GM12878 (cell line): ENCODE results near the gene PNPO. TPM values are rescaled to one million over a fixed set of nuclear protein-coding genes. Genes with fewer than 3 reads are reported as not detected.

ENCODE experiments used
- ATAC-seq: fragments of 200-7000 bp; cut with Tn5 transposase; 3 replicates; pipeline ENCODE4 v1.9.1; 2020; ENCODE audit warnings: mild to moderate bottlenecking, moderate library complexity
- BruUV-seq: library from RNA; stranded (reverse); fragments of 400-500 nt; replicated peaks from 2 replicates; lab custom pipeline; 2021; lab: Mats Ljungman, UMichigan
- CTCF ChIA-PET: fragments of 300-600 bp; sonication (Branson Sonifier 250); formaldehyde crosslinking; extraction: SDS; loops from one replicate; lab custom pipeline; 2021; ENCODE audit warnings: inconsistent platforms; lab: Yijun Ruan, JAX
- POLR2A ChIA-PET: fragments of 350-600 bp; formaldehyde crosslinking; extraction: SDS; loops from one replicate; lab custom pipeline; 2021; ENCODE audit warnings: inconsistent platforms; lab: Charles Lee
- RAD21 ChIA-PET: fragments of 300-600 bp; sonication (Branson Sonifier 250); formaldehyde crosslinking; loops from one replicate; lab custom pipeline; 2023; ENCODE audit warnings: antibody characterized with exemption; ENCODE audit not compliant: unreplicated experiment; lab: Charles Lee
- SMC1A ChIA-PET: fragments of 300-600 bp; sonication (Branson Sonifier 250); formaldehyde crosslinking; loops from one replicate; lab custom pipeline; 2023; ENCODE audit not compliant: unreplicated experiment, uncharacterized antibody; lab: Charles Lee
- DNase-seq: peaks from one replicate; pipeline ENCODE4 v3.0.0-alpha.2; 2011; ENCODE audit warnings: low read depth, low spot score
- FAIRE-seq: peaks from 3 replicates; lab custom pipeline; 2011; peaks lifted over from hg19 to GRCh38; lab: Jason Lieb, UNC
- H2AFZ ChIP-seq: 2 replicates; pipeline ENCODE4 v1.6.0; 2011; ENCODE audit warnings: low read depth, low read length, control low read depth; ENCODE audit not compliant: control insufficient read depth
- H3K27ac ChIP-seq: 2 replicates; pipeline ENCODE4 v1.5.1; 2011; ENCODE audit warnings: control low read depth; ENCODE audit not compliant: control insufficient read depth, insufficient read depth
- H3K27me3 ChIP-seq, 2 experiments: replicated peaks in 1 of 2; 2 replicates each; pipeline versions ENCODE4 v1.6.0 to v1.6.1; 2011; ENCODE audit warnings: low read length in 1 of 2; ENCODE audit not compliant: control insufficient read depth in 2 of 2, insufficient read depth in 2 of 2
- H3K36me3 ChIP-seq, 2 experiments: 2 replicates each; pipeline ENCODE4 v1.5.1; 2011; ENCODE audit warnings: low read length in 1 of 2; ENCODE audit not compliant: control insufficient read depth in 2 of 2, insufficient read depth in 2 of 2
- H3K4me1 ChIP-seq: 2 replicates; pipeline ENCODE4 v1.6.1; 2011; ENCODE audit warnings: mild to moderate bottlenecking, low read length, moderate library complexity, mixed read lengths; ENCODE audit not compliant: control insufficient read depth, insufficient read depth
- H3K4me2 ChIP-seq: 2 replicates; pipeline ENCODE4 v1.6.0; 2011; ENCODE audit warnings: control low read depth; ENCODE audit not compliant: control insufficient read depth, insufficient read depth
- H3K4me3 ChIP-seq: fragments of 200-600 bp; sonication (generic); 2 replicates; pipeline ENCODE4 v1.5.1; 2016
- H3K79me2 ChIP-seq: 2 replicates; pipeline ENCODE4 v1.6.0; 2011; ENCODE audit warnings: low read length; ENCODE audit not compliant: control insufficient read depth, insufficient read depth
- H3K9ac ChIP-seq: 2 replicates; pipeline ENCODE4 v1.8.0; 2011; ENCODE audit warnings: low read length, control low read depth, mixed read lengths; ENCODE audit not compliant: control insufficient read depth, insufficient read depth
- H3K9me3 ChIP-seq: replicated peaks from 3 replicates; pipeline ENCODE4 v1.5.1; 2011; ENCODE audit warnings: mild to moderate bottlenecking, low read length; ENCODE audit not compliant: control insufficient read depth, insufficient read depth
- H4K20me1 ChIP-seq: 2 replicates; pipeline ENCODE4 v1.6.0; 2011; ENCODE audit not compliant: control insufficient read depth, insufficient read depth
- CHD2 ChIP-seq: IDR thresholded peaks from 2 replicates; pipeline ENCODE4 v1.6.1; 2011; ENCODE audit warnings: low read depth, low read length, improper control_type of control experiment, borderline replicate concordance
- E2F4 ChIP-seq: IDR thresholded peaks from 2 replicates; pipeline ENCODE4 v1.6.1; 2012; ENCODE audit warnings: low read depth, low read length, improper control_type of control experiment
- E4F1 ChIP-seq: fragments of 450-650 bp; IDR thresholded peaks from 2 replicates; pipeline ENCODE4 v1.6.1; 2018; ENCODE audit warnings: borderline replicate concordance, mild to moderate bottlenecking; ENCODE audit not compliant: partially characterized antibody
- EZH2 ChIP-seq: IDR thresholded peaks from 2 replicates; pipeline ENCODE4 v1.6.1; 2012; ENCODE audit warnings: low read depth, mild to moderate bottlenecking, control low read depth, inconsistent platforms, low read length, borderline replicate concordance; ENCODE audit not compliant: control insufficient read depth
- KAT2A ChIP-seq: conservative IDR thresholded peaks from 2 replicates; pipeline ENCODE4 v1.6.1; 2011; ENCODE audit warnings: low read depth, low read length; ENCODE audit not compliant: control insufficient read depth
- KDM1A ChIP-seq: fragments of 200-600 bp; sonication (generic); IDR thresholded peaks from 2 replicates; pipeline ENCODE4 v1.6.1; 2016; ENCODE audit warnings: borderline replicate concordance
- NRF1 ChIP-seq: conservative IDR thresholded peaks from 2 replicates; pipeline ENCODE4 v1.6.1; 2011; ENCODE audit warnings: mild to moderate bottlenecking, low read depth, low read length, improper control_type of control experiment
- POLR2A ChIP-seq: IDR thresholded peaks from 2 replicates; pipeline ENCODE4 v1.6.1; 2011; ENCODE audit warnings: low read depth, mild to moderate bottlenecking, low read length
- RAD51 ChIP-seq: fragments of 450-650 bp; IDR thresholded peaks from 2 replicates; pipeline ENCODE4 v1.6.1; 2016; ENCODE audit warnings: moderate library complexity, mild to moderate bottlenecking, inconsistent platforms
- RUNX3 ChIP-seq: IDR thresholded peaks from 2 replicates; pipeline ENCODE4 v1.6.1; 2012; ENCODE audit warnings: low read length, inconsistent platforms
- SUZ12 ChIP-seq: fragments of 200-600 bp; sonication (generic); IDR thresholded peaks from one replicate; pipeline ENCODE4 v1.6.1; 2018; ENCODE audit warnings: antibody characterized with exemption, mild to moderate bottlenecking; ENCODE audit not compliant: unreplicated experiment
- TBL1XR1 ChIP-seq: IDR thresholded peaks from 2 replicates; pipeline ENCODE4 v1.6.1; 2012; ENCODE audit warnings: low read depth, low read length, improper control_type of control experiment
- WGBS: methylation state at CpG from one replicate; pipeline ENCODE4 v1.1.6; 2016; ENCODE audit warnings: low lambda C conversion rate; ENCODE audit not compliant: insufficient replicate concordance, insufficient coverage; ENCODE audit errors: missing lambda C conversion rate; 5-methylcytosine and 5-hydroxymethylcytosine counted together
- in situ Hi-C: fragments of 300-500 bp; cut with MboI; formaldehyde crosslinking; loops from 9 replicates; pipeline ENCODE4 v1.14.3; 2018; ENCODE audit warnings: mixed read lengths
- intact Hi-C: fragments of 100-400 bp; cut with micrococcal nuclease; formaldehyde crosslinking; loops from one replicate; pipeline ENCODE4 v1.14.2; 2022; ENCODE audit not compliant: unreplicated experiment
- polyA plus RNA-seq, 11 experiments: library from polyadenylated mRNA; depleted of rRNA in 4 of 11; unstranded in 6 of 11; stranded (reverse) in 5 of 11; fragments of >200 nt; fragmentation: Nextera tagmentation in 4 of 11; fragmentation: Illumina TruSeq in 1 of 11; extraction: Ambion mirVana in 4 of 11; extraction: Trizol in 1 of 11; gene quantifications; 1 replicate in 1 of 11; 2 replicates in 10 of 11; pipeline versions ENCODE4 v1.2.1 to v1.2.3, GENCODE V29; 2011 to 2016; ENCODE audit warnings: inconsistent platforms in 2 of 11, missing spikeins in 2 of 11, low read depth in 1 of 11
- total RNA-seq, 4 experiments: library from RNA; depleted of rRNA in 3 of 4; stranded (reverse); fragments of >200 nt in 3 of 4; fragmentation: Illumina TruSeq in 1 of 4; extraction: Trizol in 1 of 4; gene quantifications; 2 replicates each; pipeline versions ENCODE4 v1.2.1 to v1.2.3, GENCODE V29; 2013 to 2021
- TF ChIP-seq, protein P1 (sequence below): IDR thresholded peaks from 2 replicates; pipeline ENCODE4 v1.6.1; 2012; ENCODE audit warnings: mild to moderate bottlenecking, low read depth, low read length

Gene PNPO
- total and polyA plus RNA-seq, 10 of the 15 experiments (the other 5 are each of a cell fraction or from before 2014, with no cell fraction given), result 13.9 to 52.6 (median 37.3) TPM

DNA sequence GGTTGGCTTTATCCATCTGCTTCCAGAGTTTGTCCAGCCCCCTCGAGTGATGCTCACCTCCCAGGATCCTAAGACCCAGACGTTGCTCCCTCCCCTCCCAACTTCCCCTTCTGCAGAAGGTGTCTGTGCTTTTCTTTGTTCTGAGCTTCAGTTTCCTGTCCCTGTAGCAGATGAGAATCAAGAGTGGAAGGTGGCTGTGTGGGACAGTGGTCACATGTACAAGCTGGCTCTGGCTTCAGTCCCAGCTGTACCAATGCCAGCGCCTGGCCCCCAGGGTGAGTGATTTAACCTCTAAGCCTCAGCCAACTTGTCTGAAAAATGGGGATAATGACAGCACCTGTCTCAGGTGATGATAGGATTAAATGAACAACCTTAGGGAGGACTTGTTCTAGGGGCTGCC, 8.6 kb downstream of the PNPO start:
- H3K27ac ChIP-seq, result peak overlapping the region; percentile 74
- no peaks in the 10 kb centered on the region for H3K27me3 ChIP-seq
- 4% methylated on average over 3 of the region's 3 CpGs for WGBS
- H3K4me3 ChIP-seq, result no peak overlapping the region; the same call in 1 of the 2 replicates
- intact Hi-C loops (loop anchor here (1.0 kb wide), 2 partner anchors 20 to 68 kb away; no protein-coding TSS in a partner anchor), in situ Hi-C loops (no loop called here)
- H4K20me1 ChIP-seq, result no peaks in the 10 kb centered on the region
- ChIA-PET RAD21 (interaction anchor here (0.6 to 7.6 kb wide), 23 partner anchors 8 to 123 kb away, joined by 3 to 126 read pairs (median 6); partner anchors contain the start of genes CDK5RAP3, PNPO, SCRN2 and SP6), POLR2A (interaction anchor here (0.6 to 4.6 kb wide), 12 partner anchors 8 to 291 kb away, joined by 3 to 39 read pairs (median 4); partner anchors contain the start of genes CDK5RAP3, PNPO and SP2), CTCF (interaction anchor here (0.8 to 18.1 kb wide), 29 partner anchors 8 to 301 kb away, joined by 3 to 463 read pairs (median 5); partner anchors contain the start of genes CDK5RAP3, NFE2L1, PNPO and PRR15L), SMC1A (interaction anchor here (0.7 to 8.1 kb wide), 20 partner anchors 9 to 163 kb away, joined by 3 to 158 read pairs (median 8); partner anchors contain the start of genes CDK5RAP3, PNPO, SCRN2 and SP2)
- peak; percentile 65 for ATAC-seq
- no TSS peak for BruUV-seq
- H3K79me2 ChIP-seq, result no peaks in the 10 kb centered on the region
- H3K36me3 ChIP-seq, result peaks cover 3 to 8% of the 10 kb centered on the region in 2 experiments
- FAIRE-seq, result peak; percentile 91
- H3K9ac ChIP-seq, result peak overlapping the region; percentile 47
- no peaks in the 10 kb centered on the region for H3K9me3 ChIP-seq
- no peak for DNase-seq
- H2AFZ ChIP-seq, result peak overlapping the region; percentile 58; the same call in 1 of the 2 replicates
- H3K4me1 ChIP-seq, result peaks cover 37% of the 10 kb centered on the region
- H3K4me2 ChIP-seq, result peak overlapping the region; percentile 84
- TF ChIP-seq EZH2 (no peak), E2F4 (no peak), KAT2A (no peak), E4F1 (no peak), RAD51 (peak; percentile 59; the same call in 1 of the 2 replicates), KDM1A (no peak), CHD2 (no peak), POLR2A (no peak), SUZ12 (no peak), NRF1 (no peak), TBL1XR1 (no peak), RUNX3 (no peak)
- TF ChIP-seq, protein P1, sequence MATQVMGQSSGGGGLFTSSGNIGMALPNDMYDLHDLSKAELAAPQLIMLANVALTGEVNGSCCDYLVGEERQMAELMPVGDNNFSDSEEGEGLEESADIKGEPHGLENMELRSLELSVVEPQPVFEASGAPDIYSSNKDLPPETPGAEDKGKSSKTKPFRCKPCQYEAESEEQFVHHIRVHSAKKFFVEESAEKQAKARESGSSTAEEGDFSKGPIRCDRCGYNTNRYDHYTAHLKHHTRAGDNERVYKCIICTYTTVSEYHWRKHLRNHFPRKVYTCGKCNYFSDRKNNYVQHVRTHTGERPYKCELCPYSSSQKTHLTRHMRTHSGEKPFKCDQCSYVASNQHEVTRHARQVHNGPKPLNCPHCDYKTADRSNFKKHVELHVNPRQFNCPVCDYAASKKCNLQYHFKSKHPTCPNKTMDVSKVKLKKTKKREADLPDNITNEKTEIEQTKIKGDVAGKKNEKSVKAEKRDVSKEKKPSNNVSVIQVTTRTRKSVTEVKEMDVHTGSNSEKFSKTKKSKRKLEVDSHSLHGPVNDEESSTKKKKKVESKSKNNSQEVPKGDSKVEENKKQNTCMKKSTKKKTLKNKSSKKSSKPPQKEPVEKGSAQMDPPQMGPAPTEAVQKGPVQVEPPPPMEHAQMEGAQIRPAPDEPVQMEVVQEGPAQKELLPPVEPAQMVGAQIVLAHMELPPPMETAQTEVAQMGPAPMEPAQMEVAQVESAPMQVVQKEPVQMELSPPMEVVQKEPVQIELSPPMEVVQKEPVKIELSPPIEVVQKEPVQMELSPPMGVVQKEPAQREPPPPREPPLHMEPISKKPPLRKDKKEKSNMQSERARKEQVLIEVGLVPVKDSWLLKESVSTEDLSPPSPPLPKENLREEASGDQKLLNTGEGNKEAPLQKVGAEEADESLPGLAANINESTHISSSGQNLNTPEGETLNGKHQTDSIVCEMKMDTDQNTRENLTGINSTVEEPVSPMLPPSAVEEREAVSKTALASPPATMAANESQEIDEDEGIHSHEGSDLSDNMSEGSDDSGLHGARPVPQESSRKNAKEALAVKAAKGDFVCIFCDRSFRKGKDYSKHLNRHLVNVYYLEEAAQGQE, result no peak
